ENCODE data around the gene TMEM106C. TPM values are rescaled to one million over a fixed set of nuclear protein-coding genes. Genes with fewer than 3 reads are reported as not detected.

TMEM106C gene
- total RNA-seq, 1 donor from 2014 or later, result 77.1 TPM

DNA sequence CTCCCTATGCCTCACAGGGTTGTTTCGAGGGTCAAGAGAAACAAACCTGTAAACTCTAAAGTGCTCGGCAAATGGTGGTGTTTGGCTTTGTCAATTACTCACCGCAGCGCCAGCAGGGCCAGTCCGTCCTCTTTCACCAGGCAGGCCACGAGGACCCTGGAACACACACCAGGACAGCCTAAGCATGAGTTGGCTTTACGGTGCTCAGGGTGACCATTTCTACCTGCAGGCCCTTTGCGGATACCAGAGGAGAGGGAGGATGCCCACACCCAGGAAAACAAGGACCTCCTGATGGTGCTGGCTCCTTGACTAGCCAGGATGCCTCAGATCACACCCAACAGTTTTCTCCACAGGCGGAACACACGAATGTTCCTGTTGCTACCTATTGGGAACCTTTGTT, 29.4 kb downstream of the TMEM106C start:
- TF ChIP-seq, protein P1, sequence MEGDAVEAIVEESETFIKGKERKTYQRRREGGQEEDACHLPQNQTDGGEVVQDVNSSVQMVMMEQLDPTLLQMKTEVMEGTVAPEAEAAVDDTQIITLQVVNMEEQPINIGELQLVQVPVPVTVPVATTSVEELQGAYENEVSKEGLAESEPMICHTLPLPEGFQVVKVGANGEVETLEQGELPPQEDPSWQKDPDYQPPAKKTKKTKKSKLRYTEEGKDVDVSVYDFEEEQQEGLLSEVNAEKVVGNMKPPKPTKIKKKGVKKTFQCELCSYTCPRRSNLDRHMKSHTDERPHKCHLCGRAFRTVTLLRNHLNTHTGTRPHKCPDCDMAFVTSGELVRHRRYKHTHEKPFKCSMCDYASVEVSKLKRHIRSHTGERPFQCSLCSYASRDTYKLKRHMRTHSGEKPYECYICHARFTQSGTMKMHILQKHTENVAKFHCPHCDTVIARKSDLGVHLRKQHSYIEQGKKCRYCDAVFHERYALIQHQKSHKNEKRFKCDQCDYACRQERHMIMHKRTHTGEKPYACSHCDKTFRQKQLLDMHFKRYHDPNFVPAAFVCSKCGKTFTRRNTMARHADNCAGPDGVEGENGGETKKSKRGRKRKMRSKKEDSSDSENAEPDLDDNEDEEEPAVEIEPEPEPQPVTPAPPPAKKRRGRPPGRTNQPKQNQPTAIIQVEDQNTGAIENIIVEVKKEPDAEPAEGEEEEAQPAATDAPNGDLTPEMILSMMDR (conservative IDR thresholded peaks at IDR 0.05), result no peak
- Mint-ChIP-seq H3K4me1 (ENCODE audit: unreplicated experiment) (peaks cover 18% of the 10 kb centered on the region), H3K4me3 (no peak overlapping the region), H3K27me3 (no peaks in the 10 kb centered on the region), H3K27ac (no peak overlapping the region), H3K9me3 (no peaks in the 10 kb centered on the region), H3K36me3 (peaks cover 6% of the 10 kb centered on the region)
- no peak for DNase-seq (ENCODE audit: extremely low spot score, unreplicated experiment)

DNA sequence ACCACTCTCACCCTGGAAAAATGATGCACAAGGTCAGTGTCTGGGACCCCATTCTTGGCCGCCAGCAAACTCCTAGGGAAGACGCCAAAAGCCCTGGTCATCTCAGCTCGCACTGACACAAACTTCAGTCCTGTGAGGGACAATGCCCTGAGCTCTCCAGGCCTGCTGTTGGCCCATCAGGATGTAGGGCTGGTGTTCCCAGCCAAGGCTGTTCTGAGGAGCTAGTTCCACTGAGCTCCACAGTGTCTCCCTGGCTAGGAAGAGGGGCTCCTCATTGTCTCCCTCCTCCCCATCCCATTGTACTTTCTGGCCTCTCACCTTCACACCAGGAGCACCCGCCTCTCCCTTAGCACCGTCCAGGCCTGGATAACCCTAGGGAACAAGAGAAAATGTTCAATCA, 30.1 kb downstream of the TMEM106C start:
- DNase-seq (ENCODE audit: extremely low spot score, unreplicated experiment), result no peak
- no peak overlapping the region for H3K27ac Mint-ChIP-seq
- H3K27me3 Mint-ChIP-seq, result peaks cover 5% of the 10 kb centered on the region
- peaks cover 9% of the 10 kb centered on the region for H3K36me3 Mint-ChIP-seq
- no peak overlapping the region for H3K4me3 Mint-ChIP-seq
- H3K4me1 Mint-ChIP-seq (ENCODE audit: unreplicated experiment), result peaks cover 11% of the 10 kb centered on the region
- no peaks in the 10 kb centered on the region for H3K9me3 Mint-ChIP-seq
- TF ChIP-seq, protein P1 (conservative IDR thresholded peaks at IDR 0.05), result no peak

DNA sequence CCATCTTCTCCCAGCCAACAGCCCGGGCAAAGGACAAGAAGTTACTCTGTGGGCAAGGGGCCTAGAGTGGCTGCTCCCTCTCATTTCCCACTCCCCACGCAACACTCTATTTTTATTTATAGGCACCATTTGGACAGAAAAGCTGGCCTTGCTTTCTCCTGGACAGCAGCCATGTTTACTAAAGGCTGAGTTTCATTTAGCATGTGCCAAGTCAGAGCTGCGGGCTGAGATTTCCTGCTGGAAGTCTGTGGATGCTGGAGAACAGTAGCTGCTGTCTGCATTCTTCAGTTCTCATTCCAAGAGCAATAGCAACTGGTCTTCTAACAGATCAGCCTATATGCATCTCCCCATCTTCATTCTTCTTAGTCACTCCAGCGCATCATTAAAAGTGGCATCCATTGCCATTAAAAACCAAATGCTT, 32.6 kb downstream of the TMEM106C start:
- Mint-ChIP-seq H3K4me3 (no peak overlapping the region), H3K36me3 (peaks cover 9% of the 10 kb centered on the region), H3K4me1 (ENCODE audit: unreplicated experiment) (peaks cover 7% of the 10 kb centered on the region), H3K27ac (no peak overlapping the region), H3K27me3 (peaks cover 20% of the 10 kb centered on the region), H3K9me3 (no peaks in the 10 kb centered on the region)
- no peak for DNase-seq (ENCODE audit: extremely low spot score, unreplicated experiment)
- TF ChIP-seq, protein P1 (conservative IDR thresholded peaks at IDR 0.05), result no peak

DNA sequence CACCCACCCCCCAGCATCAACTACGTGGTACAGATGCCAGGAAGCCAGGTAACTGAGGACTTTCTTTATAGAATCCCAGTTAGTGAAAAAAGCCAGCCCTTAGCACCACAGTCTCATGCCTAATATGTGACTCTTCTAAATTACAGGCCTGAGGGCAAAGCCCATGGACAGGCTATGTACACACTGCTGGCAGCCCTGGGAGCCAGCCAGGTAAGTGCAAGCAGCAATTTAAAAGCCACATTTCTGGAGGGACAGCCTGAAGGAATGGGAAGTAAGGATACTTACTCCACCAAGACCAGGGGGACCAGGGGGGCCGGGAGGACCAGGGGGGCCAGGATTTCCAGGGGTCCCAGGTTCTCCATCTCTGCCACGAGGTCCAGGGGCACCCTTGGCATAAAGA, 33.9 kb downstream of the TMEM106C start:
- TF ChIP-seq, protein P1 (conservative IDR thresholded peaks at IDR 0.05), result no peak
- DNase-seq (ENCODE audit: extremely low spot score, unreplicated experiment), result no peak
- Mint-ChIP-seq H3K4me3 (no peak overlapping the region), H3K9me3 (no peaks in the 10 kb centered on the region), H3K36me3 (peaks cover 9% of the 10 kb centered on the region), H3K27me3 (peaks cover 32% of the 10 kb centered on the region), H3K27ac (no peak overlapping the region), H3K4me1 (ENCODE audit: unreplicated experiment) (peaks cover 13% of the 10 kb centered on the region)

DNA sequence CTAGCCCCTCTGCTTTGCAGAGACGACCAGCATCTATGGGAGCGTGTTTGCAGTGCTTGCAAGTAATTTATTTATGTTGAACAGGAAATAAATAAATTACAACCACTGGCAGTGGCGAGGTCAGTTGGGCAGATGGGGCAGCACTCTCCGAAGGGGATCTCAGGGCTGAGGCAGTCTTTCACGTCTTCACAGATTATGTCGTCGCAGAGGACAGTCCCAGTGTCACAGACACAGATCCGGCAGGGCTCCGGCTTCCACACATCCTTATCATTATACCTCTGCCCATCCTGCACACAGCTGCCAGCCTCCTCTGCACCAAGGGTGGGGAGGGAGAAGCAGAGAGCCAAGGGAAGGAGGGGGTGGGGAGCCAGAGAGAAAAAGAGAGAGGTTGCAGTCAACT, 36.4 kb downstream of the TMEM106C start:
- TF ChIP-seq, protein P1 (conservative IDR thresholded peaks at IDR 0.05), result no peak
- Mint-ChIP-seq H3K9me3 (no peaks in the 10 kb centered on the region), H3K27me3 (peaks cover 51% of the 10 kb centered on the region), H3K36me3 (peaks cover 5% of the 10 kb centered on the region), H3K4me3 (no peak overlapping the region), H3K4me1 (ENCODE audit: unreplicated experiment) (peaks cover 25% of the 10 kb centered on the region), H3K27ac (no peak overlapping the region)
- DNase-seq (ENCODE audit: extremely low spot score, unreplicated experiment), result no peak

Measured in type B pancreatic cell (in vitro differentiated cells).